Brain microvascular endothelial cell (primary cell): ENCODE results near the gene CD58.

Experiments used
- DNase-seq: peaks from one replicate; pipeline ENCODE4 v3.0.0-alpha.2; 2020
- H3K27ac ChIP-seq: fragments of 250-450 bp; sonication (Bioruptor Pico); 2 replicates; pipeline ENCODE4 v1.5.1; 2020; ENCODE audit warnings: mild to moderate bottlenecking, moderate library complexity
- H3K27me3 ChIP-seq: fragments of 250-450 bp; sonication (Bioruptor Pico); replicated peaks from 2 replicates; pipeline ENCODE4 v1.5.1; 2020; ENCODE audit warnings: mild to moderate bottlenecking
- H3K36me3 ChIP-seq: fragments of 250-450 bp; sonication (Bioruptor Pico); replicated peaks from 2 replicates; pipeline ENCODE4 v1.5.1; 2020; ENCODE audit warnings: mild to moderate bottlenecking
- H3K4me3 ChIP-seq: 2 replicates; pipeline ENCODE4 v1.5.1; 2011; ENCODE audit warnings: low read depth, mild to moderate bottlenecking, control low read depth, low read length, moderate library complexity
- in situ Hi-C: cut with HindIII; loops from 2 replicates; pipeline ENCODE4 v1.10.0; 2017; ENCODE audit warnings: low sequenced_read_pairs, low pct_ligation_motif_present
- TF ChIP-seq, protein P1 (sequence below): IDR thresholded peaks from 2 replicates; pipeline ENCODE4 v1.5.1; 2011; ENCODE audit warnings: low read depth, mild to moderate bottlenecking, moderate library complexity, low read length, control low read depth, inconsistent platforms; ENCODE audit errors: missing control alignments

The CD58 gene

DNA sequence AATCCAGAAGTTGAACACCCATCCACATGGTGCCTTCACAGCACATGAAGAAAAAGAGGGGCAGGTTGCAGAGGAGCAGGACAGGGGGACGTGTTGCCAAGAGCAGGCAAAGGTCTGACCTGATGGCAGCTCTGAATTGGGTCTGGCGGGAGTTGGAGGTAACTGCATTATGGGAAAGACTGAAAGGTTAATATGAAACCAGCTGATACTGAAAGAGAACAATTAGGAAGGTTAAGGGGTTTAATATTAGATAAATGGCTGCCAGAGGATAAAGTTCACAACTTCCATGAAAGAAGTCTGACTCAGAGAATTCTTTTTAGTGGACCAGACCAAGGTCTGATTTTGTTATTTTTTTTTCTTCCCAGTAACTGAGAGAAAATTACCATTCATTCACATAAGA, 76.1 kb downstream of the CD58 start:
- in situ Hi-C loops: loop anchor here (25.0 kb wide), 2 partner anchors 107 to 332 kb away; no protein-coding TSS in a partner anchor
- no peak for DNase-seq

GRCh38 chr1:116494353-116494692, 76.5 kb downstream of the CD58 start:
- Histone ChIP-seq H3K27ac (no peak overlapping the region), H3K36me3 (no peaks in the 10 kb centered on the region), H3K27me3 (no peaks in the 10 kb centered on the region), H3K4me3 (no peak overlapping the region)
- in situ Hi-C loops: loop anchor here (25.0 kb wide), 2 partner anchors 107 to 332 kb away; no protein-coding TSS in a partner anchor
- no peak for DNase-seq
- TF ChIP-seq, protein P1, sequence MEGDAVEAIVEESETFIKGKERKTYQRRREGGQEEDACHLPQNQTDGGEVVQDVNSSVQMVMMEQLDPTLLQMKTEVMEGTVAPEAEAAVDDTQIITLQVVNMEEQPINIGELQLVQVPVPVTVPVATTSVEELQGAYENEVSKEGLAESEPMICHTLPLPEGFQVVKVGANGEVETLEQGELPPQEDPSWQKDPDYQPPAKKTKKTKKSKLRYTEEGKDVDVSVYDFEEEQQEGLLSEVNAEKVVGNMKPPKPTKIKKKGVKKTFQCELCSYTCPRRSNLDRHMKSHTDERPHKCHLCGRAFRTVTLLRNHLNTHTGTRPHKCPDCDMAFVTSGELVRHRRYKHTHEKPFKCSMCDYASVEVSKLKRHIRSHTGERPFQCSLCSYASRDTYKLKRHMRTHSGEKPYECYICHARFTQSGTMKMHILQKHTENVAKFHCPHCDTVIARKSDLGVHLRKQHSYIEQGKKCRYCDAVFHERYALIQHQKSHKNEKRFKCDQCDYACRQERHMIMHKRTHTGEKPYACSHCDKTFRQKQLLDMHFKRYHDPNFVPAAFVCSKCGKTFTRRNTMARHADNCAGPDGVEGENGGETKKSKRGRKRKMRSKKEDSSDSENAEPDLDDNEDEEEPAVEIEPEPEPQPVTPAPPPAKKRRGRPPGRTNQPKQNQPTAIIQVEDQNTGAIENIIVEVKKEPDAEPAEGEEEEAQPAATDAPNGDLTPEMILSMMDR: no peak

More for the DNA sequence above, 76.1 kb downstream of the CD58 start:
- no peaks in the 10 kb centered on the region for H3K36me3 ChIP-seq
- no peaks in the 10 kb centered on the region for H3K27me3 ChIP-seq
- no peak overlapping the region for H3K27ac ChIP-seq
- no peak overlapping the region for H3K4me3 ChIP-seq
- TF ChIP-seq, protein P1: no peak

- Histone ChIP-seq H3K27ac (no peak overlapping the region), H3K36me3 (no peaks in the 10 kb centered on the region), H3K27me3 (no peaks in the 10 kb centered on the region), H3K4me3 (no peak overlapping the region)
- TF ChIP-seq, protein P1: no peak
- DNase-seq: no peak
- in situ Hi-C loops: loop anchor here (25.0 kb wide), 2 partner anchors 106 to 331 kb away; no protein-coding TSS in a partner anchor
Observed at GRCh38 chr1:116493484-116494352, 77.1 kb downstream of the CD58 start.

DNA sequence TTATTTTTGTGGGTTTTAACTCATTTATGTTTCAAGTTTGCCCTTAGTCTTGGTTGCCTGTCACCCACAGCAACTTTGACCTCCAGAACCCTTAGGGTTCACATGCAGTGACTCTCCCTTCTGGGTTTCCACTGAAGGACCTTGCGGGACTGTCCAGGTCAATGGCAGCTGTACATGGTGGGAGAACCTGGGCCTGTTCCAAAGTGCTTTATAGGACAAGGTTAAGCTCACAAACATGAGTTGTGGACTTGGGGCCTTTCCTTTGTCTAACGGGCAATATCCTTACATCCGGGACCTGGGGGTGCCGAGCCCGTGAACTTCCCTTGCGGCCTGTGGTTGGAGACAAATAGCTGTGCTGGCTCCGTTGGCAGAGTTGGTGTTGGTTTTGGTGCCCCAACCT, 77.8 kb downstream of the CD58 start:
- Histone ChIP-seq H3K4me3 (no peak overlapping the region), H3K27ac (no peak overlapping the region), H3K27me3 (no peaks in the 10 kb centered on the region), H3K36me3 (no peaks in the 10 kb centered on the region)
- TF ChIP-seq, protein P1: no peak
- no peak for DNase-seq
- in situ Hi-C loops: loop anchor here (25.0 kb wide), 2 partner anchors 106 to 331 kb away; no protein-coding TSS in a partner anchor

- TF ChIP-seq, protein P1: no peak
Observed at GRCh38 chr1:116492358-116492811, 78.4 kb downstream of the CD58 start.

More at GRCh38 chr1:116492358-116492811, 78.4 kb downstream of the CD58 start:
- no peak overlapping the region for H3K27ac ChIP-seq
- no peak for DNase-seq
- no peaks in the 10 kb centered on the region for H3K27me3 ChIP-seq
- no peak overlapping the region for H3K4me3 ChIP-seq
- in situ Hi-C loops: loop anchor here (25.0 kb wide), 2 partner anchors 105 to 330 kb away; no protein-coding TSS in a partner anchor
- H3K36me3 ChIP-seq: no peaks in the 10 kb centered on the region
